ENCODE data around the gene ELFN1.
"Not testable (repeated sequence)": the region's sequence is repeated elsewhere in the genome, so short reads cannot be mapped to it uniquely, and the experiment has no call there.

ELFN1 gene

GRCh38 chr7:1708596-1709251 lies 38.6 kb downstream of the ELFN1 start:
- no peak for DNase-seq (ENCODE audit: low read depth in 2 of 2)

- no peak for DNase-seq (ENCODE audit: low read depth in 2 of 2)
Observed at GRCh38 chr7:1709281-1709680, 39.2 kb downstream of the ELFN1 start.

- DNase-seq (ENCODE audit: low read depth in 2 of 2): no peak
Observed at GRCh38 chr7:1709900-1710299, 39.8 kb downstream of the ELFN1 start.

GRCh38 chr7:1710936-1711335 lies 40.9 kb downstream of the ELFN1 start:
- DNase-seq (ENCODE audit: low read depth in 2 of 2): no peak

GRCh38 chr7:1712907-1713501 lies 42.9 kb downstream of the ELFN1 start:
- no peak for DNase-seq (ENCODE audit: low read depth in 2 of 2)

GRCh38 chr7:1713502-1714484 lies 43.7 kb downstream of the ELFN1 start:
- no peak for DNase-seq (ENCODE audit: low read depth in 2 of 2)

- DNase-seq (ENCODE audit: low read depth in 2 of 2): no peak
Observed at GRCh38 chr7:1714583-1715330, 44.7 kb downstream of the ELFN1 start.

GRCh38 chr7:1715331-1715625 lies 45.2 kb downstream of the ELFN1 start:
- no peak for DNase-seq (ENCODE audit: low read depth in 2 of 2)

- DNase-seq (ENCODE audit: low read depth in 2 of 2): no peak
Observed at GRCh38 chr7:1715671-1716074, 45.6 kb downstream of the ELFN1 start.

- no peak for DNase-seq (ENCODE audit: low read depth in 2 of 2)
Observed at GRCh38 chr7:1716263-1717094, 46.4 kb downstream of the ELFN1 start.

- DNase-seq (ENCODE audit: low read depth in 2 of 2): no peak
Observed at GRCh38 chr7:1717095-1717483, 47.0 kb downstream of the ELFN1 start.

- no peak for DNase-seq (ENCODE audit: low read depth in 2 of 2)
Observed at GRCh38 chr7:1717903-1718676, 48.0 kb downstream of the ELFN1 start.

GRCh38 chr7:1718850-1719249 lies 48.8 kb downstream of the ELFN1 start:
- not testable (repeated sequence) for DNase-seq (ENCODE audit: low read depth in 2 of 2)

- DNase-seq (ENCODE audit: low read depth in 2 of 2): not testable (repeated sequence)
Observed at GRCh38 chr7:1719256-1719655, 49.2 kb downstream of the ELFN1 start.

GRCh38 chr7:1719913-1720312 lies 49.8 kb downstream of the ELFN1 start:
- no peak for DNase-seq (ENCODE audit: low read depth in 2 of 2)

GRCh38 chr7:1720326-1720725 lies 50.2 kb downstream of the ELFN1 start:
- no peak for DNase-seq (ENCODE audit: low read depth in 2 of 2)

- DNase-seq (ENCODE audit: low read depth in 2 of 2): no peak
Observed at GRCh38 chr7:1721047-1721690, 51.1 kb downstream of the ELFN1 start.

- DNase-seq (ENCODE audit: low read depth in 2 of 2): no peak
Observed at GRCh38 chr7:1723254-1723653, 53.2 kb downstream of the ELFN1 start.

- DNase-seq (ENCODE audit: low read depth in 2 of 2): no peak
Observed at GRCh38 chr7:1724118-1724910, 54.2 kb downstream of the ELFN1 start.
